ENCODE measurements around the gene VAPB.

The VAPB gene

GRCh38 chr20:58461899-58462298, 72.9 kb downstream of the VAPB start:
- DNase-seq (ENCODE audit: low read depth), result peak; percentile 12

- no peak for DNase-seq (ENCODE audit: low read depth)
Measured at GRCh38 chr20:58463256-58463655, 74.2 kb downstream of the VAPB start.

GRCh38 chr20:58464838-58465237, 75.8 kb downstream of the VAPB start:
- DNase-seq (ENCODE audit: low read depth), result no peak

GRCh38 chr20:58466095-58466708, 77.2 kb downstream of the VAPB start:
- DNase-seq (ENCODE audit: low read depth), result no peak

- no peak for DNase-seq (ENCODE audit: low read depth)
Measured at GRCh38 chr20:58466729-58467571, 77.9 kb downstream of the VAPB start.

GRCh38 chr20:58467572-58468527, 78.8 kb downstream of the VAPB start:
- DNase-seq (ENCODE audit: low read depth), result no peak

- DNase-seq (ENCODE audit: low read depth), result no peak
Measured at GRCh38 chr20:58469616-58470015, 80.6 kb downstream of the VAPB start.

- no peak for DNase-seq (ENCODE audit: low read depth)
Measured at GRCh38 chr20:58470336-58471192, 81.5 kb downstream of the VAPB start.

- DNase-seq (ENCODE audit: low read depth), result no peak
Measured at GRCh38 chr20:58471193-58472164, 82.5 kb downstream of the VAPB start.

- DNase-seq (ENCODE audit: low read depth), result no peak
Measured at GRCh38 chr20:58472273-58473018, 83.4 kb downstream of the VAPB start.

GRCh38 chr20:58473453-58474425, 84.7 kb downstream of the VAPB start:
- DNase-seq (ENCODE audit: low read depth), result no peak

GRCh38 chr20:58475466-58475865, 86.4 kb downstream of the VAPB start:
- no peak for DNase-seq (ENCODE audit: low read depth)

GRCh38 chr20:58478141-58478805, 89.2 kb downstream of the VAPB start:
- DNase-seq (ENCODE audit: low read depth), result no peak

GRCh38 chr20:58479726-58480440, 90.9 kb downstream of the VAPB start:
- DNase-seq (ENCODE audit: low read depth), result no peak

GRCh38 chr20:58480551-58481336, 91.7 kb downstream of the VAPB start:
- DNase-seq (ENCODE audit: low read depth), result no peak

GRCh38 chr20:58481481-58482021, 92.5 kb downstream of the VAPB start:
- DNase-seq (ENCODE audit: low read depth), result peak; percentile 46
